ENCODE results near the gene KCNIP1.

DNA sequence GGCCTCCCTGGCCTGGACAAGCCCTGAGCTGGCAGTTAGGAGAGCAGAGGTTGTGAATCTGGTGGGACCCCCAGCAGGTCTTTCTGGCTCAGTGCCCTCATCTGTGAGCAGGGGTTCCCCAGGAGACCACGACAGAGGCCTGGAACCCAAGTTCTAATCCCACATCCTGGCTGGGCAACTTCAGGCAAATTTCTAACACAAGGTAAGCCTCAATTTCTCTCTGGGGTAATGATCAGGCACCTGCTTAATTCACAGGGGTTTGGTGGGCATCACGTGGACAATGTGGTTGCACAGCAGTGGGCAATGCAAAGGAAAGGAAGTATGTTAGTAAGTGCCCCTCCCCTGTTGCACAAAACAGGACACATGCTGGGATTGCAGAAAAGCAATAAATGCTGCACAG, 1.9 kb upstream of the KCNIP1 start:
- TF ChIP-seq, protein P1, sequence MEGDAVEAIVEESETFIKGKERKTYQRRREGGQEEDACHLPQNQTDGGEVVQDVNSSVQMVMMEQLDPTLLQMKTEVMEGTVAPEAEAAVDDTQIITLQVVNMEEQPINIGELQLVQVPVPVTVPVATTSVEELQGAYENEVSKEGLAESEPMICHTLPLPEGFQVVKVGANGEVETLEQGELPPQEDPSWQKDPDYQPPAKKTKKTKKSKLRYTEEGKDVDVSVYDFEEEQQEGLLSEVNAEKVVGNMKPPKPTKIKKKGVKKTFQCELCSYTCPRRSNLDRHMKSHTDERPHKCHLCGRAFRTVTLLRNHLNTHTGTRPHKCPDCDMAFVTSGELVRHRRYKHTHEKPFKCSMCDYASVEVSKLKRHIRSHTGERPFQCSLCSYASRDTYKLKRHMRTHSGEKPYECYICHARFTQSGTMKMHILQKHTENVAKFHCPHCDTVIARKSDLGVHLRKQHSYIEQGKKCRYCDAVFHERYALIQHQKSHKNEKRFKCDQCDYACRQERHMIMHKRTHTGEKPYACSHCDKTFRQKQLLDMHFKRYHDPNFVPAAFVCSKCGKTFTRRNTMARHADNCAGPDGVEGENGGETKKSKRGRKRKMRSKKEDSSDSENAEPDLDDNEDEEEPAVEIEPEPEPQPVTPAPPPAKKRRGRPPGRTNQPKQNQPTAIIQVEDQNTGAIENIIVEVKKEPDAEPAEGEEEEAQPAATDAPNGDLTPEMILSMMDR (IDR thresholded peaks at IDR 0.05), result no peak
- no peak for TF ChIP-seq POLR2A (IDR thresholded peaks at IDR 0.05)

Data from heart left ventricle (tissue), 13 donors.